ENCODE data around the gene HPCAL1.

DNA sequence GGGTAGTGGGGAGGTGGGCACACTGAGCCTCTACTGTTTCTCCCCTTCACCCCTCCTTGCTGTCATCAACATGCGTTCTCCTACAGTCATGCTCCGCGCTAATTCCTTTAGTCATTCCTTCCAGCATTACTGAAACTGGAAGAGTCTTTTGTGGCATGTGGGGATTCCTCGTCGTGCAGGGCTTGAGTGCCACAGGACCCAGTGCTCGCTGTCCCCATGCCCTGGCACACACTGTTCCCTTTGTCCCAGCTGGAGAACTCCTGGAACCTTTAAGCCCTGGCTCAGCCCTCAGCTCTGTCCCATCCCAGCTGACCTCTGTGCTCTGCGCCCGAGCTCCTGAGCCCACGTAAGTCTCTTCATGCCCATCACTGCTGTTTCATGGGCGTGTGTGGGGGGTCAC is 103.3 kb downstream of the HPCAL1 start:
- TF ChIP-seq, protein P1, sequence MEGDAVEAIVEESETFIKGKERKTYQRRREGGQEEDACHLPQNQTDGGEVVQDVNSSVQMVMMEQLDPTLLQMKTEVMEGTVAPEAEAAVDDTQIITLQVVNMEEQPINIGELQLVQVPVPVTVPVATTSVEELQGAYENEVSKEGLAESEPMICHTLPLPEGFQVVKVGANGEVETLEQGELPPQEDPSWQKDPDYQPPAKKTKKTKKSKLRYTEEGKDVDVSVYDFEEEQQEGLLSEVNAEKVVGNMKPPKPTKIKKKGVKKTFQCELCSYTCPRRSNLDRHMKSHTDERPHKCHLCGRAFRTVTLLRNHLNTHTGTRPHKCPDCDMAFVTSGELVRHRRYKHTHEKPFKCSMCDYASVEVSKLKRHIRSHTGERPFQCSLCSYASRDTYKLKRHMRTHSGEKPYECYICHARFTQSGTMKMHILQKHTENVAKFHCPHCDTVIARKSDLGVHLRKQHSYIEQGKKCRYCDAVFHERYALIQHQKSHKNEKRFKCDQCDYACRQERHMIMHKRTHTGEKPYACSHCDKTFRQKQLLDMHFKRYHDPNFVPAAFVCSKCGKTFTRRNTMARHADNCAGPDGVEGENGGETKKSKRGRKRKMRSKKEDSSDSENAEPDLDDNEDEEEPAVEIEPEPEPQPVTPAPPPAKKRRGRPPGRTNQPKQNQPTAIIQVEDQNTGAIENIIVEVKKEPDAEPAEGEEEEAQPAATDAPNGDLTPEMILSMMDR (IDR thresholded peaks at IDR 0.05; ENCODE audit: insufficient read depth, low read length, poor library complexity, severe bottlenecking): no peak
- no peak for TF ChIP-seq EZH2phosphoT487 (conservative IDR thresholded peaks at IDR 0.05; ENCODE audit: low read length)

Data from SU-DHL-6 (cell line).